Measurements from ENCODE around the gene MLEC. TPM values are rescaled to one million over a fixed set of nuclear protein-coding genes. Genes with fewer than 3 reads are reported as not detected.

MLEC gene
- total RNA-seq, 1 experiment from 2014 or later: 181 TPM

DNA sequence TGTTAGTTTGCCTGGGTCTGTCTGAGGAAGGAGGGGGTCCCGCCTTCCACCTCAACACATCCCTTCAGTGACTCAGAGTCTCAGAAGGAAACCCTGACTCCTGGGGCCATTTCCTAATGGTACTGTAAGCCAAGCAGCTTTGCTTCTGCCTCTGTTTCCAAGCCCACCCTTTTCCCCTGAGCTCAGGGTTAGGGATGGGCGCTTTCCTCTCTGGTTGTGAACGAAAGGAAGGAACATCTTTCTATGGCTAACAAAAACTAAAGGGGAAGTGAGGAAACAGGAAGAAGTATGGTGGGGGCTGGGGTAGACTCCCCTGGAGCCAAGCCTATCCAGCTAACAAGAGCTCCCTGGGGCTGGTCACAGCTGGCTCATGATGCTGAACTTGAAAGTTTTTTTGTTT, 11.7 kb downstream of the MLEC start:
- no CpG with 5 or more reads among the region's 3 CpGs for WGBS (ENCODE audit: extremely low coverage, insufficient read length, low lambda C conversion rate)
- H4K20me1 ChIP-seq (ENCODE audit: control insufficient read depth, insufficient read depth, insufficient read length): no peaks in the 10 kb centered on the region

More for the DNA sequence above, 11.7 kb downstream of the MLEC start:
- Histone ChIP-seq H4K91ac (ENCODE audit: insufficient read length, low read depth, low read length) (no peak overlapping the region), H3K14ac (ENCODE audit: insufficient read depth, low read length) (no peak overlapping the region), H3K27me3 (ENCODE audit: insufficient read depth, low read length) (no peaks in the 10 kb centered on the region), H2BK12ac (ENCODE audit: insufficient read length, low read depth, low read length) (no peak overlapping the region), H2AK5ac (ENCODE audit: insufficient read length, low read length) (no peak overlapping the region), H4K8ac (replicated peaks; ENCODE audit: insufficient read length, low read depth, low read length) (no peak overlapping the region), H3T11ph (ENCODE audit: low read length) (no peak overlapping the region), H2BK15ac (ENCODE audit: low read depth, low read length) (no peak overlapping the region), H3K9ac (ENCODE audit: extremely low read depth, insufficient read length, low read length) (no peak overlapping the region), H3K23ac (ENCODE audit: insufficient read length, low read depth, low read length) (no peak overlapping the region), H2BK20ac (ENCODE audit: low read depth, low read length, poor library complexity, severe bottlenecking) (no peak overlapping the region), H3K56ac (ENCODE audit: insufficient read length, low read depth, low read length) (no peak overlapping the region), H3K79me2 (ENCODE audit: insufficient read depth, low read length) (no peaks in the 10 kb centered on the region), H2BK5ac (ENCODE audit: insufficient read length, low read length) (no peak overlapping the region), H3K27ac (ENCODE audit: insufficient read length, low read depth, low read length) (no peak overlapping the region), H2BK120ac (ENCODE audit: low read depth, low read length, poor library complexity, severe bottlenecking) (no peak overlapping the region), H3K23me2 (ENCODE audit: insufficient read length, low read depth, low read length, poor library complexity, severe bottlenecking) (no peaks in the 10 kb centered on the region), H3K4ac (ENCODE audit: low read depth, low read length) (no peak overlapping the region), H2AFZ (ENCODE audit: low read length) (no peak overlapping the region), H3K4me2 (ENCODE audit: insufficient read depth, insufficient read length, low read length) (no peak overlapping the region), H3K18ac (ENCODE audit: insufficient read length, low read depth, low read length) (no peak overlapping the region), H3K4me1 (ENCODE audit: insufficient read depth, low read length) (no peaks in the 10 kb centered on the region), H4K5ac (ENCODE audit: insufficient read length, low read depth, low read length) (no peak overlapping the region), H3K79me1 (ENCODE audit: insufficient read depth, low read depth, low read length, poor library complexity, severe bottlenecking) (no peaks in the 10 kb centered on the region), H3K9me3 (ENCODE audit: control insufficient read depth, low read depth, low read length) (no peaks in the 10 kb centered on the region)
- no peaks in the 10 kb centered on the region for H3K27me3 Mint-ChIP-seq (ENCODE audit: low read depth)
- TF ChIP-seq, protein P1, sequence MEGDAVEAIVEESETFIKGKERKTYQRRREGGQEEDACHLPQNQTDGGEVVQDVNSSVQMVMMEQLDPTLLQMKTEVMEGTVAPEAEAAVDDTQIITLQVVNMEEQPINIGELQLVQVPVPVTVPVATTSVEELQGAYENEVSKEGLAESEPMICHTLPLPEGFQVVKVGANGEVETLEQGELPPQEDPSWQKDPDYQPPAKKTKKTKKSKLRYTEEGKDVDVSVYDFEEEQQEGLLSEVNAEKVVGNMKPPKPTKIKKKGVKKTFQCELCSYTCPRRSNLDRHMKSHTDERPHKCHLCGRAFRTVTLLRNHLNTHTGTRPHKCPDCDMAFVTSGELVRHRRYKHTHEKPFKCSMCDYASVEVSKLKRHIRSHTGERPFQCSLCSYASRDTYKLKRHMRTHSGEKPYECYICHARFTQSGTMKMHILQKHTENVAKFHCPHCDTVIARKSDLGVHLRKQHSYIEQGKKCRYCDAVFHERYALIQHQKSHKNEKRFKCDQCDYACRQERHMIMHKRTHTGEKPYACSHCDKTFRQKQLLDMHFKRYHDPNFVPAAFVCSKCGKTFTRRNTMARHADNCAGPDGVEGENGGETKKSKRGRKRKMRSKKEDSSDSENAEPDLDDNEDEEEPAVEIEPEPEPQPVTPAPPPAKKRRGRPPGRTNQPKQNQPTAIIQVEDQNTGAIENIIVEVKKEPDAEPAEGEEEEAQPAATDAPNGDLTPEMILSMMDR (conservative IDR thresholded peaks at IDR 0.05): no peak
- peaks cover 11% of the 10 kb centered on the region in 2 experiments for H3K4me1 Mint-ChIP-seq
- no peak for DNase-seq
- no peaks in the 10 kb centered on the region for H3K9me3 Mint-ChIP-seq
- no peak overlapping the region; a peak in 1 of 7 replicates for H3K27ac Mint-ChIP-seq
- no peak overlapping the region for H3K4me3 Mint-ChIP-seq
- H3K36me3 Mint-ChIP-seq (ENCODE audit: insufficient read depth in 1 of 3, low read depth in 3 of 3): peaks cover 52 to 90% (median 78%) of the 10 kb centered on the region in 3 experiments; a peak in 6 of 7 replicates
